Measurements from ENCODE around the gene DDC. TPM values are rescaled to one million over a fixed set of nuclear protein-coding genes. Genes with fewer than 3 reads are reported as not detected.

Gene DDC
- polyA plus RNA-seq, 2 of the 4 experiments (the other 2 are of a cell fraction): 1.3 to 2.8 TPM

- CTCF ChIA-PET: interaction anchor here (0.8 to 1.9 kb wide), 7 partner anchors 12 to 698 kb away, joined by 3 to 9 read pairs (median 3); partner anchors contain the start of gene FIGNL1
- 77% methylated on average over 13 of the region's 13 CpGs for WGBS (ENCODE audit: missing lambda C conversion rate)
- TF ChIP-seq POLR2A (IDR thresholded peaks at IDR 0.05; ENCODE audit: low read length) (no peak), ESRRA (IDR thresholded peaks at IDR 0.05; ENCODE audit: borderline replicate concordance, low read length) (no peak), PBX3 (IDR thresholded peaks at IDR 0.05) (no peak), FOSB (CRISPR knock-in tag; IDR thresholded peaks at IDR 0.05) (no peak), HOXA7 (CRISPR knock-in tag; IDR thresholded peaks at IDR 0.05) (no peak), RCOR1 (IDR thresholded peaks at IDR 0.05; ENCODE audit: low read depth, low read length) (no peak), EHF (CRISPR knock-in tag; IDR thresholded peaks at IDR 0.05) (no peak), BCL3 (IDR thresholded peaks at IDR 0.05) (no peak), NR3C1 (IDR thresholded peaks at IDR 0.05) (no peak), RARB (CRISPR knock-in tag; IDR thresholded peaks at IDR 0.05) (no peak), CHD2 (IDR thresholded peaks at IDR 0.05; ENCODE audit: low read length, partially characterized antibody) (no peak), TP53 (CRISPR knock-in tag; IDR thresholded peaks at IDR 0.05) (no peak)
These were observed 102.2 kb downstream of the DDC start for GRCh38 chr7:50463035-50463434.

GRCh38 chr7:50462361-50462760, 102.8 kb downstream of the DDC start:
- no peak overlapping the region for H3K4me2 ChIP-seq
- no peak for TF ChIP-seq ZNF302 (CRISPR knock-in tag; IDR thresholded peaks at IDR 0.05)
- no peak for TF ChIP-seq EHF (CRISPR knock-in tag; IDR thresholded peaks at IDR 0.05)
- TF ChIP-seq RAD21 (conservative IDR thresholded peaks at IDR 0.05 in 1 of 2, IDR thresholded peaks at IDR 0.05 in 1 of 2): no peak
- TF ChIP-seq TFCP2L1 (CRISPR knock-in tag; IDR thresholded peaks at IDR 0.05): no peak
- TF ChIP-seq MAZ (IDR thresholded peaks at IDR 0.05; ENCODE audit: borderline replicate concordance, low read depth, low read length): no peak
- TF ChIP-seq NFE2L2 (conservative IDR thresholded peaks at IDR 0.05; ENCODE audit: low read length): no peak
- TF ChIP-seq E2F6 (IDR thresholded peaks at IDR 0.05; ENCODE audit: borderline replicate concordance, low read depth): no peak
- TF ChIP-seq PBX3 (IDR thresholded peaks at IDR 0.05): no peak
- TF ChIP-seq HEYL (CRISPR knock-in tag; IDR thresholded peaks at IDR 0.05): no peak
- no peak for TF ChIP-seq RNF2 (IDR thresholded peaks at IDR 0.05; ENCODE audit: borderline replicate concordance, low read depth)
- no peak for TF ChIP-seq GATA3 (IDR thresholded peaks at IDR 0.05; ENCODE audit: borderline replicate concordance)
- POLR2A ChIA-PET: no interaction called here
- H3K9me3 ChIP-seq: no peaks in the 10 kb centered on the region
- no peak overlapping the region for H3K4me3 ChIP-seq
- H3K4me1 ChIP-seq: no peaks in the 10 kb centered on the region
- DNase-seq (ENCODE audit: low read depth in 1 of 2, low spot score in 1 of 2): no peak
- CTCF ChIA-PET: interaction anchor here (0.8 to 1.9 kb wide), 5 partner anchors 13 to 699 kb away, joined by 3 to 9 read pairs (median 4); partner anchors contain the start of gene FIGNL1
- ATAC-seq: no peak
- no peak overlapping the region for H3K27ac ChIP-seq
- 49% methylated on average over 4 of the region's 4 CpGs for WGBS (ENCODE audit: missing lambda C conversion rate)
- FAIRE-seq: no peak

More at GRCh38 chr7:50463035-50463434, 102.2 kb downstream of the DDC start:
- POLR2A ChIA-PET: no interaction called here
- H3K4me3 ChIP-seq: no peak overlapping the region
- ATAC-seq: no peak
- H3K9me3 ChIP-seq: no peaks in the 10 kb centered on the region
- H3K27ac ChIP-seq: no peak overlapping the region
- H3K4me1 ChIP-seq: no peaks in the 10 kb centered on the region
- no peak for DNase-seq (ENCODE audit: low read depth in 1 of 2, low spot score in 1 of 2)
- no peak for FAIRE-seq
- no peak overlapping the region for H3K4me2 ChIP-seq

- 95% methylated on average over 1 of the region's 1 CpG for WGBS (ENCODE audit: missing lambda C conversion rate)
- Histone ChIP-seq H3K4me1 (no peaks in the 10 kb centered on the region), H3K4me3 (no peak overlapping the region), H3K27ac (no peak overlapping the region), H3K9me3 (no peaks in the 10 kb centered on the region), H3K4me2 (no peak overlapping the region)
- POLR2A ChIA-PET: no interaction called here
- no peak for ATAC-seq
- DNase-seq (ENCODE audit: low read depth in 1 of 2, low spot score in 1 of 2): no peak
- no peak for FAIRE-seq
- CTCF ChIA-PET: interaction anchor here (1.4 kb wide), 1 partner anchor 679 kb away, joined by 5 read pairs; no protein-coding TSS in a partner anchor
- TF ChIP-seq POLR2A (IDR thresholded peaks at IDR 0.05; ENCODE audit: low read length) (no peak), ATOH8 (CRISPR knock-in tag; IDR thresholded peaks at IDR 0.05; ENCODE audit: low read depth) (no peak), HES2 (IDR thresholded peaks at IDR 0.05) (no peak), FOXS1 (CRISPR knock-in tag; IDR thresholded peaks at IDR 0.05) (no peak), POLR2AphosphoS2 (conservative IDR thresholded peaks at IDR 0.05; ENCODE audit: low read length) (no peak), MYC (IDR thresholded peaks at IDR 0.05; ENCODE audit: borderline replicate concordance, low read length) (no peak), HMGXB4 (CRISPR knock-in tag; IDR thresholded peaks at IDR 0.05; ENCODE audit: borderline replicate concordance) (no peak), RAD21 (conservative IDR thresholded peaks at IDR 0.05 in 1 of 2, IDR thresholded peaks at IDR 0.05 in 1 of 2) (no peak), E2F6 (IDR thresholded peaks at IDR 0.05; ENCODE audit: borderline replicate concordance, low read depth) (no peak)
These were observed 103.5 kb downstream of the DDC start for GRCh38 chr7:50461695-50462094.
